ENCODE data around the gene CACNA1C.

The CACNA1C gene

GRCh38 chr12:2687726-2688125 lies 634.9 kb downstream of the CACNA1C start:
- no peak for DNase-seq

GRCh38 chr12:2688381-2688931 lies 635.7 kb downstream of the CACNA1C start:
- no peak for DNase-seq

- DNase-seq: no peak
Measured at GRCh38 chr12:2689393-2689792, 636.6 kb downstream of the CACNA1C start.

- no peak for DNase-seq
Measured at GRCh38 chr12:2689879-2690278, 637.1 kb downstream of the CACNA1C start.

- DNase-seq: no peak
Measured at GRCh38 chr12:2690348-2691005, 637.7 kb downstream of the CACNA1C start.

- DNase-seq: peak in 1 of 2 donors; percentile 12
Measured at GRCh38 chr12:2691006-2691344, 638.2 kb downstream of the CACNA1C start.

GRCh38 chr12:2691345-2692071 lies 638.7 kb downstream of the CACNA1C start:
- DNase-seq: no peak

GRCh38 chr12:2692080-2692479 lies 639.3 kb downstream of the CACNA1C start:
- DNase-seq: no peak

- peak in 1 of 2 donors; percentile 7 for DNase-seq
Measured at GRCh38 chr12:2693244-2693860, 640.6 kb downstream of the CACNA1C start.

- DNase-seq: no peak
Measured at GRCh38 chr12:2693980-2694610, 641.3 kb downstream of the CACNA1C start.

GRCh38 chr12:2696136-2696535 lies 643.3 kb downstream of the CACNA1C start:
- peak; percentile 64 to 66 for DNase-seq

GRCh38 chr12:2697057-2697800 lies 644.4 kb downstream of the CACNA1C start:
- DNase-seq: no peak

GRCh38 chr12:2698566-2698965 lies 645.8 kb downstream of the CACNA1C start:
- DNase-seq: no peak

- DNase-seq: no peak
Measured at GRCh38 chr12:2710701-2711100, 657.9 kb downstream of the CACNA1C start.

- DNase-seq: no peak
Measured at GRCh38 chr12:2719392-2719791, 666.6 kb downstream of the CACNA1C start.

GRCh38 chr12:2722806-2723205 lies 670.0 kb downstream of the CACNA1C start:
- no peak for DNase-seq

GRCh38 chr12:2732290-2732689 lies 679.5 kb downstream of the CACNA1C start:
- DNase-seq: no peak

- DNase-seq: no peak
Measured at GRCh38 chr12:2733493-2734355, 680.9 kb downstream of the CACNA1C start.

- DNase-seq: no peak
Measured at GRCh38 chr12:2735432-2735831, 682.6 kb downstream of the CACNA1C start.

GRCh38 chr12:2737656-2738241 lies 685.0 kb downstream of the CACNA1C start:
- DNase-seq: no peak

- no peak for DNase-seq
Measured at GRCh38 chr12:2739069-2739468, 686.3 kb downstream of the CACNA1C start.

Measured in inflammatory macrophage treated with lipopolysaccharide for 1 hour (primary cell).